T-helper 2 cell treated with Interferon-gamma antibody and Interleukin-4, amounts not matched to agents 5 μg/mL and 100 μg/mL, for 36 hours (primary cell): ENCODE measurements around the gene LRMDA.
"Not testable (repeated sequence)": the region's sequence is repeated elsewhere in the genome, so short reads cannot be mapped to it uniquely, and the experiment has no call there.

Source experiments
- DNase-seq: peaks from one replicate; pipeline ENCODE4 v3.0.0; 2021; ENCODE audit warnings: low spot score
- H3K27ac Mint-ChIP-seq: one replicate; pipeline ENCODE4 v1.8.0; 2021; ENCODE audit warnings: mild to moderate bottlenecking, mixed read lengths
- H3K27me3 Mint-ChIP-seq: one replicate; pipeline ENCODE4 v1.8.0; 2021; ENCODE audit warnings: low read depth, mixed read lengths
- H3K36me3 Mint-ChIP-seq: one replicate; pipeline ENCODE4 v1.8.0; 2021; ENCODE audit warnings: low read depth, mixed read lengths
- H3K4me1 Mint-ChIP-seq: one replicate; pipeline ENCODE4 v1.8.0; 2021; ENCODE audit warnings: low read depth, mixed read lengths
- H3K4me3 Mint-ChIP-seq: one replicate; pipeline ENCODE4 v1.8.0; 2022; ENCODE audit warnings: mild to moderate bottlenecking, moderate library complexity, mixed read lengths
- H3K9me3 Mint-ChIP-seq: one replicate; pipeline ENCODE4 v1.8.0; 2021; ENCODE audit warnings: mixed read lengths

The LRMDA gene

DNA sequence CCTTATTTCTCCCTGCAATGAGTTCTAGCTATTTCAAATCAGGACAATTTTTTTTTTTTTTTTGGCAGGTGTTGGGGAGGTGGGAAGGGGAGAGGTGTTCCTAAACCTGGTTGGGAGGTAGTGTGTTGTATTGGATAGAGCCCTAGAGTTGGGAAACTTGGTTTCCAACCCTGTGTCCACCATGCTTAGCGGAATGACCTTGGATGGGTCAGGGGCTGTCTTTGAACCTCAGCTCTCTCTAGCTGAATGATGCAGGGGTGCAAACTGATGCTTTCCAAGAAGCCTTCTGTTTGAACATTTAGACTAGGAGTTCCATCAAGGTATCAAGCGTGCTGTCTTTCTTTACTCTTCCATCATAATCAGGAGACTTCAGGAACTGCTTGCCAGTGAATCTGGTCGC is 332.2 kb downstream of the LRMDA start:
- Mint-ChIP-seq H3K4me3 (no peak overlapping the region), H3K27ac (no peak overlapping the region), H3K9me3 (no peaks in the 10 kb centered on the region)

DNA sequence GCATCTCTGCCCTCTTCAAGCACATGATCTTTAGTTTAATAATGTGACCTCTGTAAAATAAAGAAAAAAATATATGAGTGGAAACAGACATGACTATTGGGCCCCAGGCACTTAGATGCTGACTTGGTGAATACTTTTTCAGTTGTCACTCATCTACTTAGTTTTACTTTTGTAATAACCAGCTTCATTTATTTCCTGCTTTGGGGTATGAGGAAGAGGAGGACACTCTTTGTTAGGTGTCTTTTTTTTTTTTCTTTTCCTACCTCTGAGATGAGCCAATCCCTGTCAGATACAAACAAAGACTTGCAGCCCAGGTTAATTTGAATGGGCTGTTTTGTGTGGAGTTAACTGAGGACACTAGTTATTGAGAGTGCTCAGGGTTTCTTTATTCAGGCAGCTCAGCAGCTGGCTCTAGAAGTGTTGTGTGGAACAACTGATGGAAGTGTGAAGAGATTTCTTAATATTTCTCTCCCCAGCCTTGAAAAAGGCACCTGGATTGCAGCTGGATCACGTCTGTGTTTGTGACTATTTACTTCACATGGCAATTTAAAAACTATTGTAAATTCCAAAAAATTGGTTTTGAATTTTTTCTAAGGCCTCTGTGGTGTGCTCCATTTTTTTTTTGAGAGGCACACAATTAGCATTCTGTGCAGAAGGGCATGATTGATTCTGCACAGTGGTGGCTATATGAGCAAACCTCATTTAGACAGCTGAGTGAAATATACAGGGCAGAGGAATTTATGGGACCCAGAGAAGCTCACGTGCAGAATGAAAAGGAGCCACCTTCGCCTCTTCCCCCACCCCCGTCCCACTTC is 333.8 kb downstream of the LRMDA start:
- Mint-ChIP-seq H3K36me3 (no peaks in the 10 kb centered on the region), H3K4me1 (peaks cover 2% of the 10 kb centered on the region), H3K27ac (no peak overlapping the region), H3K4me3 (no peak overlapping the region), H3K27me3 (peaks cover 2% of the 10 kb centered on the region), H3K9me3 (no peaks in the 10 kb centered on the region)
- DNase-seq = no peak

More for the DNA sequence above, 332.2 kb downstream of the LRMDA start:
- Mint-ChIP-seq H3K27me3 (no peaks in the 10 kb centered on the region), H3K36me3 (no peaks in the 10 kb centered on the region), H3K4me1 (peaks cover 2% of the 10 kb centered on the region)
- DNase-seq = no peak

DNA sequence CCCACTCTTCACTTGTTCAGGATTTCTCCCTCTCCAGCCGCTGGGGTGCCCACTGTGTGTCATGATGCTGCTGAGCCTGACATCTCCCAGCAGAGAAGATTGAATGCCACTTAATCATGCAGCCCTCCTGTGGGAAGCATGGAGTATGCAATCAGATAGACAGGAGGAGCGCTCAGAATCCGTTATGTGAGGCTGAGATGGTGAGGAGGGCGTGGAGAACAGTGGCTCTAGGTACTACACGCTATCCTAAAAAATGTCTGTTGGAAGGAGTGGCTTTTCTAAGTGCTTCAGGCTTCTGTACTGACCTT is 334.3 kb downstream of the LRMDA start:
- no peaks in the 10 kb centered on the region for H3K9me3 Mint-ChIP-seq
- peaks cover 2% of the 10 kb centered on the region for H3K27me3 Mint-ChIP-seq
- peaks cover 2% of the 10 kb centered on the region for H3K4me1 Mint-ChIP-seq
- H3K36me3 Mint-ChIP-seq = no peaks in the 10 kb centered on the region
- no peak overlapping the region for H3K27ac Mint-ChIP-seq
- DNase-seq = no peak
- no peak overlapping the region for H3K4me3 Mint-ChIP-seq

DNA sequence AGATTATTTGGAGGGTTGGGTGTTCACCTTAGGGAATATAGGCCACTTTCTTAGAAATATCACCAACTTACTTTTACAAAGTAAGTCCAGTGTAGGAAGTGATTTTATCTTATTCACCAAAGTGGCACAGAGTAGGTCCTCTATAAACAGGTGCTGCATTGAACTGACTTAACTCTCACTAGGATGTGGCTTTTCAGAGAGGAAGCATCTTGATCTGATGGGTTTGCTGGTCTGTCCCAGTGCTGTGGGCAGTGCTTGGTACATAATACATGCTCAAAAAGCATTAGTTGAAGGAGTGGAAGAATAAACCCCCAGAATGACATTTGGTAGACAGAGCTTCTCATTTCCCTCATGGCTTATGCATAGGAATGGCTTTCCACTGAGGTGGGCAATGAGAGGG is 334.7 kb downstream of the LRMDA start:
- Mint-ChIP-seq H3K4me1 (peaks cover 2% of the 10 kb centered on the region), H3K4me3 (no peak overlapping the region), H3K27ac (no peak overlapping the region), H3K27me3 (peaks cover 2% of the 10 kb centered on the region), H3K36me3 (no peaks in the 10 kb centered on the region), H3K9me3 (no peaks in the 10 kb centered on the region)
- no peak for DNase-seq

DNA sequence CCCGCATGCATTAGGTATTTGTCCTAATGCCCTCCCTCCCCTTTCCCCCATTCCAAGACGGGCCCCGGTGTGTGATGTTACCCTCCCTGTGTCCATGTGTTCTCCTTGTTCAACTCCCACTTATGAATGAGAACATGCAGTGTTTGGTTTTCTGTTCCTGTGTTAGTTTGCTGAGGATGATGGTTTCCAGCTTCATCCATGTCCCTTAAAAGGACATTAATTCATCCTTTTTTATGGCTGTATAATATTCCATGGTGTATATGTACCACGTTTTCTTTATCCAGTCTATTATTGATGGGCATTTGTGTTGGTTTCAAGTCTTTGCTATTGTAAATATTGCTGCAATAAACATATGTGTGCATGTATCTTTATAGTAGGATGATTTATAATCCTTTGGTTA is 335.3 kb downstream of the LRMDA start:
- H3K36me3 Mint-ChIP-seq, H3K4me3 Mint-ChIP-seq, H3K27me3 Mint-ChIP-seq, H3K4me1 Mint-ChIP-seq, H3K9me3 Mint-ChIP-seq, DNase-seq, H3K27ac Mint-ChIP-seq: not testable (repeated sequence)

DNA sequence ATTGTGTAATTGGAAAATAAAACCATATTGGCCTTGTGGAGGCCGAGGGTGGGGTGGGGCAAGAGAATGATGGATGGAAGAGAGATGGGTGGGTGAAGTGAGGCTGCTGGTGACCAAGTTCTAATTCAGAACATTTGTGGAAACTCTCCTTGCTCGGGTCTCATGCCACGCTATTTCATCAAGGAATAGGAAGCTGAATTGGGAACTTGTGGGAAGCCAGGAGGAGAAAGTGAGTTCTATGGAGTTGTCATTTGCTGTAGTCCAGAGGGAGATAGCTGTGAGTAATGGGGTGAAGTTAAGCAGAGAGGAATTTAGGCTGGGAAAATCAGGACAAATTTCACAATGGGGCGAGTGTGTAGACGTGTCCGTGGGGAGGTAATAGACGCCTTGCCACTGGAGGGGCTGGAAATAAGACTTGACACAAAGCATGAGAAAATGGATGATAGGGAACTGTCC is 339.2 kb downstream of the LRMDA start:
- Mint-ChIP-seq H3K27ac (no peak overlapping the region), H3K36me3 (no peaks in the 10 kb centered on the region), H3K27me3 (peaks cover 2% of the 10 kb centered on the region), H3K4me3 (no peak overlapping the region), H3K4me1 (peaks cover 12% of the 10 kb centered on the region), H3K9me3 (no peaks in the 10 kb centered on the region)
- DNase-seq = no peak

DNA sequence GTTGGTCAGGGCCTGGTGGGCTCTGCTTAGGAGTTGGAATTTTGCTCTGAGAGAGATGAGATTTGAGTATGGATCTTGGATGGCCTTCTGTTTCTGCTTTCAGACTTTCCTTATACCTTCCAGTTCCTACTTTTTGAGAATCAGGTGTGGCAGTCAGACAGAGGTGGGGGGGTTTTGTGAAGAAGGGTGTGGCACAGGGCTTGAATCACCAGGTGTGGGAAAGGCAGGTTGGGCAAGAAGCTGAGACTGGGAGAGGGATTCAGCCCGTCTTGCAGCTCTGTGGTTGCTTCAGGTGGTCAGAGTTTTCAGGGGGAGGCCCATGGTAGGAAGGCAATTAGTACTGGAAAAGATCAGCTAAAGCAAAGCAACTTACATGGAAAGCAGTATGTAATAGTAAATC is 340.2 kb downstream of the LRMDA start:
- H3K4me1 Mint-ChIP-seq = peaks cover 12% of the 10 kb centered on the region
- no peak for DNase-seq
- H3K27me3 Mint-ChIP-seq = peaks cover 2% of the 10 kb centered on the region
- H3K4me3 Mint-ChIP-seq = peak overlapping the region; percentile 62
- no peaks in the 10 kb centered on the region for H3K36me3 Mint-ChIP-seq
- H3K27ac Mint-ChIP-seq = peak overlapping the region; percentile 37
- H3K9me3 Mint-ChIP-seq = no peaks in the 10 kb centered on the region

DNA sequence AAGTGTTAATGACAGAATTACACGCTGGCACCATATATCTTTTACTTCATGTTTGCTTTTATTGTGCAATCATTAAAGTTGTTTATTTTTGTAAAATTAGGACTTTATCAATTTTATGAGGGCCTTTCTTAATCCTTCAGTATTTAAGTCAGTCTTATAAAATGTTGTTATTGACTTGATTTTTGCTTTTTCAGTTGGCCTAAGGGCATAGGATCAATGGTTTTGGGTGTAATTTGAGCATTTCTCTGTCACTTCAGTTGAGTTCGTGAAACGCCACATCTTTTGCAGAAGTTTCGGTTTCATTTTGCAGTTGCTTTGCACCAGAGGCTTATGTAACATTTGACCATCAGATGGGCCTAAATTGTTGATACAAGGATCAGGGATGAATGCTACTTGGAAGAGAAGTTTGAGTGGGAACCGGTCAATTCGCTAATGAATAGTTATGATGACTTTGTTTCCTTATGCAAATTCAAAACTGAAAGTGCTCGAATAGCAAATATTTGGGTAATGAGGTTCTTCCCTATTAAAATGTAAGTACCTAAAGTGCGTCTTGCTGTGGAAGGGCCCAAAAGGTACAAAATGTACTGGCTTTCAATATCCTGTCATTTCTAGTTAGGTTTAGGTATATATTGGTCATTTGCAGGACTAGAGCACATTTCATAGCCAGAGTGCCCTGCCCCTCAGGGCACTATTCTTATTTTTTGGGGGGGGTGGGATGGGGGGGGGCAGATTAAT is 340.9 kb downstream of the LRMDA start:
- Mint-ChIP-seq H3K4me3 (peak overlapping the region; percentile 65), H3K27me3 (peaks cover 2% of the 10 kb centered on the region), H3K4me1 (peaks cover 12% of the 10 kb centered on the region), H3K36me3 (no peaks in the 10 kb centered on the region), H3K27ac (peak overlapping the region; percentile 60), H3K9me3 (no peaks in the 10 kb centered on the region)
- DNase-seq = no peak

DNA sequence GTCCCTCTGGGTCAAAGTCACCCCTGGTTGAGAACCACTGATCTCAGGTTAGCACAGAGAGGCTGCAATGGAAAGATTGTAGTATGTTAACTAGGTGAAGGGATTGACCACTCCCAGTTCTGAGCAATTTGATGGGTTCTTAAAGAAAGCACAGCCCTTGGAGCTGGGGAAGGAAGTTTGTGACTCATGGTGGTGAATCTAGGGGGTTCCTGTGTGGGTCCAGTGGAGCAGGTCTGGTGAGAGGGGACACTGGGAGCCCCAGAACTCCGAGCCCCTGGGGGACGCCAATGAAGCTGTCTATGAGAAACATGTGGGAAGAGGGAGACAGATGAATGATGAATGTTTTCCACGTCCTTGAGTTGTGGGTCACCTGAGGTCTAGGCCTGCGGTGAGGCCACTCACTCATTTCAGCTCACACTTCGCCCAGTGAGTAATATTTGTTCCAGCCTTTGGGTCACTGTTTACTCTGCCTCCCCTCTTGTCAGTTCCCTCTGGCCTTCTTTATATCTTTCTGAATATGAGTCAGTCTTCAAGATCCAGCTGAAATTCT is 341.9 kb downstream of the LRMDA start:
- DNase-seq = no peak
- Mint-ChIP-seq H3K27ac (no peak overlapping the region), H3K9me3 (no peaks in the 10 kb centered on the region), H3K36me3 (no peaks in the 10 kb centered on the region), H3K27me3 (peaks cover 2% of the 10 kb centered on the region), H3K4me1 (peaks cover 12% of the 10 kb centered on the region), H3K4me3 (no peak overlapping the region)

DNA sequence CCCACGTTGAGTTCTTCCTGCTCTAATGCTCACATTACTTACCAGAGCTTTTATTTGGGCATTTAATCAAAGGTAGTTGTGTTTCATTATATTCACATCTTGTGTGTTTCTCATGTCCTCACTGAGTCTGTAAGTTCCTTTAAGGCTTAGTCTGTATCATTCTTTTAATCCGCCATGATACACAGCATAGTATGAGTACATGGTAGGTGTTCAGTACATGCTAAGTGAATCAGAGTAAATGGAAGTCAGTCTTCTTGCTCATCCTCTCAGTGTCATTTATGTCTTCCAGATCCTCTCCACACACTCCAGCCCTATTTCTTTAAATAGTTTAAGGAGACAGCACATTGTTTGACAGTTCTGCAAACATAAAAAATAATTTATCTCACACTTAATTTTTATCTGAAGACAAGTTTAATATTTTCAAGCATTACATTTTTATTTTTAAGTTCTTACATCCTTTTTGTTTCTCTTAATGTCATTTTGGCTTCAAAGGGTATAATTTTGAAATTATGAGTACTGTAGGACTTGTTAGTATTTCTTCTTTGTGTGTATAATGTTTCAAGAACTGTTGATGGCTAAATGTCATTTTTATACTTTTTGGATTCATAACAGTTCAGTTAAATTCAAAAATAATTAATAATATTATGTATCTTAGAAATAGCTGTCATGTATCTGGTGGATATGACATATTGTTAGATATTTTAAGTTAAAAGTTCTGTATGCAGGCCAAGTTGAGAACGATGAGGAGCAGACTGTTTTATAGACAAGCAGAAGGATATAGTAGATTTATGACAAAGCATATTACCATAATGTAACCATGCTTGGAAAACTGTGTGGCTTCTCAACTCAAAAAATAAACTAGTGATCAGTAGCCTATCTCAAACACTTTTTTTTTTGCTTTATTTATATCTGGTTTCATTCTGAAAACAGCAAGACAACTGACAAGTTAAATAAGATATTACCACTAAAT is 342.7 kb downstream of the LRMDA start:
- no peak for DNase-seq
- Mint-ChIP-seq H3K4me1 (peaks cover 12% of the 10 kb centered on the region), H3K27me3 (peaks cover 2% of the 10 kb centered on the region), H3K27ac (no peak overlapping the region), H3K9me3 (no peaks in the 10 kb centered on the region), H3K4me3 (no peak overlapping the region), H3K36me3 (no peaks in the 10 kb centered on the region)

DNA sequence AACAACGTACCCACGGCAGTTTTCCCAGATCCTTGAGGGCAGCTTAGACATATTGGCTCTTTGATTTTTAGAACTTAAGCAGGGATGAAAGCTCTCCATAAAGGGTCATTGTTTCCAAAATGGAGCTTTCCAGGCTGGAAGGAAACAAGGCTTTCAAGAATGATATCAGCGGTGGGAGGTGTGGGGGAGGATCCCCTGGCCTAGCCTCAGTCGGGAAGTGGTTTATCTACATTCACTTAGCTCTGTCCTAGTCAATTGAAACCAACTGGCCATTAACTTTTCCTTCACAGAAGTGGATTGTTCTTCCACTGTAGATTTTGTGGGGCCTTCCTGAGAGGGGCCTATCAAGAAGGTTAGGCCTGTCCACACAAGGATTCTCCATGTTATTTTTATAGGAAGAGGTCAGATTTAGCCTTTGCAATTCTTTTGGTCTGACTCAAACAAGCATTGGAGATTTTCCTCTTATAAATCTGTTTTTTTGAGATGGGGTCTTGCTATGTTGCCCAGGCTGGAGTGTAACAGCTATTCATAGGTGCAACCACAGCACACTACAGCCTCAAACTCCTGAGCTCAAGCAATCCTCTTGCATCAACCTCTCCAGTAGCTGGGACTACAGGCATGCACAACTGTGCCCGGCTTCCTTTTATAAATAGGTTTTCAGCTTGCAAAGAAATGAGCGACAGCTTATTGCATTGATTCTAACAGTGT is 343.5 kb downstream of the LRMDA start:
- no peaks in the 10 kb centered on the region for H3K36me3 Mint-ChIP-seq
- no peak overlapping the region for H3K27ac Mint-ChIP-seq
- no peaks in the 10 kb centered on the region for H3K9me3 Mint-ChIP-seq
- no peaks in the 10 kb centered on the region for H3K27me3 Mint-ChIP-seq
- H3K4me3 Mint-ChIP-seq = no peak overlapping the region
- peaks cover 12% of the 10 kb centered on the region for H3K4me1 Mint-ChIP-seq
- DNase-seq = no peak

DNA sequence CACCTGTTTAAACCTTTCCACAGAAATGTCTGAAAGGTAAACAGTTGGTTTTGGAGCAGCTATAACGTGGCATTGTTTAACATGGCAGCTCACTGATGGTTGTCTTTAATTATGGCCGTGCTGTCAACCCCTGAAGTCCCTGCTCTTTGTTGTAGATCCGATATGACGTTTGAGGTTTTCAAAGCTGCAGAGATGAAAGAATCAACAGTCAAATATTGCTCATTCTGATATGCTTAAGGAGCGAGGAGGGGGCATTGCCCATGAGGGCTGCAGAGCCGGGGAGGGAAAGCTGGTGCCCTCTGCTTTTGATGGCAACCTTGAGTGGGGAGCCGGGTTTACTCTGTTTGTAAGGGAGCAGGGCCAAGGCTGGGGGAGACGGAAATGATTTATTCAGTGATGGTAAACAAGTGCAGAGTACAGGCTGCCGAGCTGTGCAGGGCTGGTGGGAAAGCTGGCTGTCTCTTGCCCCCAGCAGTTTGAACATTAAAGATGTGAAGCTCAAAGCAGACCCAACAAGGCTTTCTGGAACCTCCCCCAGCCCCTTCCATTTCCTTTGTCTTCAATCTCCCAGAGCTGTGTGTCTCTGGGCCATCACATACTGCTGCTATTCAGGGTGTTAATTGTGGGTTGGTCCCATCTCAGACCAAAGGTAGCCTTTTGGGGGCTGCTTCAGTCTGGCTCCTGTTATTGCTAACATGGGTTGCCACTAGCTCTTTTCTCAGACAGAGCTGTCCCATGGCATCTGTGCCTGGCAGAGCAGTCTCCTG is 345.5 kb downstream of the LRMDA start:
- DNase-seq = no peak
- Mint-ChIP-seq H3K27ac (no peak overlapping the region), H3K9me3 (no peaks in the 10 kb centered on the region), H3K36me3 (no peaks in the 10 kb centered on the region), H3K4me3 (no peak overlapping the region), H3K4me1 (peaks cover 5% of the 10 kb centered on the region), H3K27me3 (no peaks in the 10 kb centered on the region)

DNA sequence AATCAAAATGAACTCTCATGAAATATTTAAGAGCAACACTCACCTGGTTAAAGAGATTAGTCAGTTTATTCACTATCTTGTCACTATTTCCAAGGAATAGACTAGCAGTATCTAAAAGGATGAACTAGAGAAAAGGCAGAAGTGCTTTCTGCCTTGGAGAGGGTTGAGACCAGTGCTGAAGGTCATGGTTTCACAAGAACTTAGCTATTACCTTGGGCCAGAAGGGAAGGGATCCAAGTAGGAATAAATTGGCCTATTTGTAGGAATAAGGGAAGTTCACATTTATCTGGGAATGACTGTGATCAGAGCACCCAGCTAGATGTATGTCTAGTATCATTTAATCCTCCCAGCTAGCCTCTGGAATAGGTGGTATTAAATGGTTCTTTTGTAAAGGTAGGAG is 347.2 kb downstream of the LRMDA start:
- H3K36me3 Mint-ChIP-seq = no peaks in the 10 kb centered on the region
- H3K9me3 Mint-ChIP-seq = no peaks in the 10 kb centered on the region
- no peak for DNase-seq
- H3K4me3 Mint-ChIP-seq = no peak overlapping the region
- H3K27me3 Mint-ChIP-seq = peaks cover 4% of the 10 kb centered on the region
- no peak overlapping the region for H3K27ac Mint-ChIP-seq
- no peaks in the 10 kb centered on the region for H3K4me1 Mint-ChIP-seq
